GM12878 (cell line): Measurements from ENCODE around the gene MGAT5. TPM values are rescaled to one million over a fixed set of nuclear protein-coding genes. Genes with fewer than 3 reads are reported as not detected.

Experiments used
- ATAC-seq: fragments of 200-7000 bp; cut with Tn5 transposase; 3 replicates; pipeline ENCODE4 v1.9.1; 2020; ENCODE audit warnings: mild to moderate bottlenecking, moderate library complexity
- BruUV-seq: library from RNA; stranded (reverse); fragments of 400-500 nt; replicated peaks from 2 replicates; lab custom pipeline; 2021; lab: Mats Ljungman, UMichigan
- CTCF ChIA-PET: fragments of 300-600 bp; sonication (Branson Sonifier 250); formaldehyde crosslinking; extraction: SDS; loops from one replicate; lab custom pipeline; 2021; ENCODE audit warnings: inconsistent platforms; lab: Yijun Ruan, JAX
- POLR2A ChIA-PET: fragments of 350-600 bp; formaldehyde crosslinking; extraction: SDS; loops from one replicate; lab custom pipeline; 2021; ENCODE audit warnings: inconsistent platforms; lab: Charles Lee
- RAD21 ChIA-PET: fragments of 300-600 bp; sonication (Branson Sonifier 250); formaldehyde crosslinking; loops from one replicate; lab custom pipeline; 2023; ENCODE audit warnings: antibody characterized with exemption; ENCODE audit not compliant: unreplicated experiment; lab: Charles Lee
- SMC1A ChIA-PET: fragments of 300-600 bp; sonication (Branson Sonifier 250); formaldehyde crosslinking; loops from one replicate; lab custom pipeline; 2023; ENCODE audit not compliant: unreplicated experiment, uncharacterized antibody; lab: Charles Lee
- DNase-seq: peaks from one replicate; pipeline ENCODE4 v3.0.0-alpha.2; 2011; ENCODE audit warnings: low read depth, low spot score
- FAIRE-seq: peaks from 3 replicates; lab custom pipeline; 2011; peaks lifted over from hg19 to GRCh38; lab: Jason Lieb, UNC
- H2AFZ ChIP-seq: 2 replicates; pipeline ENCODE4 v1.6.0; 2011; ENCODE audit warnings: low read depth, low read length, control low read depth; ENCODE audit not compliant: control insufficient read depth
- H3K27ac ChIP-seq: 2 replicates; pipeline ENCODE4 v1.5.1; 2011; ENCODE audit warnings: control low read depth; ENCODE audit not compliant: control insufficient read depth, insufficient read depth
- H3K27me3 ChIP-seq, 2 experiments: replicated peaks in 1 of 2; 2 replicates each; pipeline versions ENCODE4 v1.6.0 to v1.6.1; 2011; ENCODE audit warnings: low read length in 1 of 2; ENCODE audit not compliant: control insufficient read depth in 2 of 2, insufficient read depth in 2 of 2
- H3K36me3 ChIP-seq, 2 experiments: 2 replicates each; pipeline ENCODE4 v1.5.1; 2011; ENCODE audit warnings: low read length in 1 of 2; ENCODE audit not compliant: control insufficient read depth in 2 of 2, insufficient read depth in 2 of 2
- H3K4me1 ChIP-seq: 2 replicates; pipeline ENCODE4 v1.6.1; 2011; ENCODE audit warnings: mild to moderate bottlenecking, low read length, moderate library complexity, mixed read lengths; ENCODE audit not compliant: control insufficient read depth, insufficient read depth
- H3K4me2 ChIP-seq: 2 replicates; pipeline ENCODE4 v1.6.0; 2011; ENCODE audit warnings: control low read depth; ENCODE audit not compliant: control insufficient read depth, insufficient read depth
- H3K4me3 ChIP-seq: fragments of 200-600 bp; sonication (generic); 2 replicates; pipeline ENCODE4 v1.5.1; 2016
- H3K79me2 ChIP-seq: 2 replicates; pipeline ENCODE4 v1.6.0; 2011; ENCODE audit warnings: low read length; ENCODE audit not compliant: control insufficient read depth, insufficient read depth
- H3K9ac ChIP-seq: 2 replicates; pipeline ENCODE4 v1.8.0; 2011; ENCODE audit warnings: low read length, control low read depth, mixed read lengths; ENCODE audit not compliant: control insufficient read depth, insufficient read depth
- H3K9me3 ChIP-seq: replicated peaks from 3 replicates; pipeline ENCODE4 v1.5.1; 2011; ENCODE audit warnings: mild to moderate bottlenecking, low read length; ENCODE audit not compliant: control insufficient read depth, insufficient read depth
- H4K20me1 ChIP-seq: 2 replicates; pipeline ENCODE4 v1.6.0; 2011; ENCODE audit not compliant: control insufficient read depth, insufficient read depth
- CBX5 ChIP-seq: sonication (generic); IDR thresholded peaks from 2 replicates; pipeline ENCODE4 v1.6.1; 2016; ENCODE audit warnings: low read depth, moderate library complexity, mild to moderate bottlenecking, inconsistent platforms
- CHD1 ChIP-seq: IDR thresholded peaks from 2 replicates; pipeline ENCODE4 v1.6.1; 2012; ENCODE audit warnings: low read depth, low read length, improper control_type of control experiment
- CHD4 ChIP-seq: fragments of 200-600 bp; sonication (generic); IDR thresholded peaks from 2 replicates; pipeline ENCODE4 v1.6.1; 2016; ENCODE audit warnings: mild to moderate bottlenecking
- FOS ChIP-seq: IDR thresholded peaks from 3 replicates; pipeline ENCODE4 v1.6.1; 2011; ENCODE audit warnings: borderline replicate concordance; ENCODE audit not compliant: insufficient read length; ENCODE audit errors: extremely low read depth
- HCFC1 ChIP-seq: fragments of 150-350 bp; IDR thresholded peaks from 2 replicates; pipeline ENCODE4 v1.6.1; 2014; ENCODE audit warnings: low read length
- HDAC2 ChIP-seq: fragments of 200-600 bp; sonication (generic); IDR thresholded peaks from 2 replicates; pipeline ENCODE4 v1.6.1; 2017
- KAT2A ChIP-seq: conservative IDR thresholded peaks from 2 replicates; pipeline ENCODE4 v1.6.1; 2011; ENCODE audit warnings: low read depth, low read length; ENCODE audit not compliant: control insufficient read depth
- RAD21 ChIP-seq: IDR thresholded peaks from 2 replicates; pipeline ENCODE4 v1.6.1; 2011; ENCODE audit warnings: mild to moderate bottlenecking, low read depth, low read length, moderate library complexity; ENCODE audit not compliant: insufficient read depth
- SMC3 ChIP-seq: IDR thresholded peaks from 2 replicates; pipeline ENCODE4 v1.6.1; 2011; ENCODE audit warnings: low read length, improper control_type of control experiment, borderline replicate concordance
- SPI1 ChIP-seq: IDR thresholded peaks from 2 replicates; pipeline ENCODE4 v1.6.1; 2011; ENCODE audit warnings: low read depth, mild to moderate bottlenecking, low read length, moderate library complexity, borderline replicate concordance; ENCODE audit not compliant: insufficient read depth
- TARDBP ChIP-seq: IDR thresholded peaks from 2 replicates; pipeline ENCODE4 v1.6.1; 2016; ENCODE audit warnings: borderline replicate concordance
- TCF3 ChIP-seq: IDR thresholded peaks from 2 replicates; pipeline ENCODE4 v1.6.1; 2012; ENCODE audit warnings: low read depth, mild to moderate bottlenecking, low read length, borderline replicate concordance; ENCODE audit not compliant: insufficient read depth
- WRNIP1 ChIP-seq: IDR thresholded peaks from 2 replicates; pipeline ENCODE4 v1.6.1; 2011; ENCODE audit warnings: low read depth, low read length, improper control_type of control experiment, borderline replicate concordance
- YBX1 ChIP-seq: fragments of 450-650 bp; IDR thresholded peaks from 2 replicates; pipeline ENCODE4 v1.6.1; 2016; ENCODE audit warnings: antibody characterized with exemption
- ZNF217 ChIP-seq: fragments of 450-650 bp; IDR thresholded peaks from 2 replicates; pipeline ENCODE4 v1.6.1; 2017; ENCODE audit warnings: antibody characterized with exemption, mild to moderate bottlenecking
- ZSCAN29 ChIP-seq: fragments of 450-650 bp; IDR thresholded peaks from 2 replicates; pipeline ENCODE4 v1.6.1; 2017; ENCODE audit warnings: mild to moderate bottlenecking, moderate library complexity
- WGBS: methylation state at CpG from one replicate; pipeline ENCODE4 v1.1.6; 2016; ENCODE audit warnings: low lambda C conversion rate; ENCODE audit not compliant: insufficient replicate concordance, insufficient coverage; ENCODE audit errors: missing lambda C conversion rate; 5-methylcytosine and 5-hydroxymethylcytosine counted together
- in situ Hi-C: fragments of 300-500 bp; cut with MboI; formaldehyde crosslinking; loops from 9 replicates; pipeline ENCODE4 v1.14.3; 2018; ENCODE audit warnings: mixed read lengths
- intact Hi-C: fragments of 100-400 bp; cut with micrococcal nuclease; formaldehyde crosslinking; loops from one replicate; pipeline ENCODE4 v1.14.2; 2022; ENCODE audit not compliant: unreplicated experiment
- polyA plus RNA-seq, 11 experiments: library from polyadenylated mRNA; depleted of rRNA in 4 of 11; unstranded in 6 of 11; stranded (reverse) in 5 of 11; fragments of >200 nt; fragmentation: Nextera tagmentation in 4 of 11; fragmentation: Illumina TruSeq in 1 of 11; extraction: Ambion mirVana in 4 of 11; extraction: Trizol in 1 of 11; gene quantifications; 1 replicate in 1 of 11; 2 replicates in 10 of 11; pipeline versions ENCODE4 v1.2.1 to v1.2.3, GENCODE V29; 2011 to 2016; ENCODE audit warnings: inconsistent platforms in 2 of 11, missing spikeins in 2 of 11, low read depth in 1 of 11
- total RNA-seq, 4 experiments: library from RNA; depleted of rRNA in 3 of 4; stranded (reverse); fragments of >200 nt in 3 of 4; fragmentation: Illumina TruSeq in 1 of 4; extraction: Trizol in 1 of 4; gene quantifications; 2 replicates each; pipeline versions ENCODE4 v1.2.1 to v1.2.3, GENCODE V29; 2013 to 2021
- TF ChIP-seq, protein P1 (sequence below): IDR thresholded peaks from 2 replicates; pipeline ENCODE4 v1.6.1; 2012; ENCODE audit warnings: low read length, inconsistent platforms
- TF ChIP-seq, protein P2 (sequence below): fragments of 450-650 bp; IDR thresholded peaks from 2 replicates; pipeline ENCODE4 v1.6.1; 2018; ENCODE audit warnings: mild to moderate bottlenecking, low read depth, moderate library complexity; ENCODE audit not compliant: partially characterized antibody

The MGAT5 gene
- total and polyA plus RNA-seq, 10 of the 15 experiments (the other 5 are each of a cell fraction or from before 2014, with no cell fraction given), result 4.9 to 104 (median 36.2) TPM

DNA sequence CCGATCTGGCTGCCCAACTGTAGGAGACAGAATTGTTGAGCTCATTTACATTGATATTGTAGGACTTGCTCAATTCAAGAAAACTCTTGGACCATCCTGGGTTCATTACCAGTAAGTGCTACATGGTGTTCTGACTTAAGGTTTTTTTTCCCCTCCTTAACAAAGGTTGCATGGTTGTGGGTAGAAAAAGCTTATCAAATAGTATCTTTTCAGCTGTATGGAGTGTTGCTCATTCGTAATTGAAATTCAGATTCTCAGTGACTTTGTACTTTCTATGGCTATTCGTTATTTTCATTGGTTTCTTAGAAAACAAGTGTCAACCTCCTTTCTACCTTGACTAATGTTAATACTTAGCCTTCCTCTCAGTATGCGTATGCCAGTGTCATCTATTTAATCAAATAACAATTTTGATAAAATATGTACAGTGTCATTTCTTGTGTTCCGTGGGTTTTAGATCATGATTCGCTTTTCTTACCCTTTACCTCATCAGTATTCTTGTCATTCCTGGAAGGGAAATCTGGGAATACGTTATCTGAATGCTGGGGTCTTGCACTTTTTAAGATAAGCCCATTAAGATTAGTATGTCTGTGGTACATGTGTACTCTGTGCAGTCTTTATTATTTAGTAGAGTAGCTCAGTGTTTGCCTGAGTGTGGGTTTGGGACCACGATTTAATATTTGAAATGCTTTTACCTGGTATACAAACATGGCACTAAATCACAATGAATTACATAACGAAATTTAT lies 91.3 kb downstream of the MGAT5 start:
- no TSS peak for BruUV-seq
- peaks cover 2 to 27% of the 10 kb centered on the region in 2 experiments for H3K36me3 ChIP-seq
- no peak for ATAC-seq

More for the DNA sequence above, 91.3 kb downstream of the MGAT5 start:
- TF ChIP-seq, protein P1, sequence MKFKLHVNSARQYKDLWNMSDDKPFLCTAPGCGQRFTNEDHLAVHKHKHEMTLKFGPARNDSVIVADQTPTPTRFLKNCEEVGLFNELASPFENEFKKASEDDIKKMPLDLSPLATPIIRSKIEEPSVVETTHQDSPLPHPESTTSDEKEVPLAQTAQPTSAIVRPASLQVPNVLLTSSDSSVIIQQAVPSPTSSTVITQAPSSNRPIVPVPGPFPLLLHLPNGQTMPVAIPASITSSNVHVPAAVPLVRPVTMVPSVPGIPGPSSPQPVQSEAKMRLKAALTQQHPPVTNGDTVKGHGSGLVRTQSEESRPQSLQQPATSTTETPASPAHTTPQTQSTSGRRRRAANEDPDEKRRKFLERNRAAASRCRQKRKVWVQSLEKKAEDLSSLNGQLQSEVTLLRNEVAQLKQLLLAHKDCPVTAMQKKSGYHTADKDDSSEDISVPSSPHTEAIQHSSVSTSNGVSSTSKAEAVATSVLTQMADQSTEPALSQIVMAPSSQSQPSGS, result no peak
- TF ChIP-seq ZNF217, result no peak
- no peak for TF ChIP-seq WRNIP1
- TF ChIP-seq ZSCAN29, result no peak
- no peak for TF ChIP-seq SPI1
- no peak for TF ChIP-seq YBX1
- no peak for TF ChIP-seq RAD21
- TF ChIP-seq CBX5, result no peak
- TF ChIP-seq HCFC1, result no peak
- TF ChIP-seq SMC3, result no peak
- TF ChIP-seq TARDBP, result no peak
- no peak for TF ChIP-seq CHD4
- no peak for TF ChIP-seq CHD1
- TF ChIP-seq TCF3, result no peak
- TF ChIP-seq HDAC2, result no peak
- TF ChIP-seq, protein P2, sequence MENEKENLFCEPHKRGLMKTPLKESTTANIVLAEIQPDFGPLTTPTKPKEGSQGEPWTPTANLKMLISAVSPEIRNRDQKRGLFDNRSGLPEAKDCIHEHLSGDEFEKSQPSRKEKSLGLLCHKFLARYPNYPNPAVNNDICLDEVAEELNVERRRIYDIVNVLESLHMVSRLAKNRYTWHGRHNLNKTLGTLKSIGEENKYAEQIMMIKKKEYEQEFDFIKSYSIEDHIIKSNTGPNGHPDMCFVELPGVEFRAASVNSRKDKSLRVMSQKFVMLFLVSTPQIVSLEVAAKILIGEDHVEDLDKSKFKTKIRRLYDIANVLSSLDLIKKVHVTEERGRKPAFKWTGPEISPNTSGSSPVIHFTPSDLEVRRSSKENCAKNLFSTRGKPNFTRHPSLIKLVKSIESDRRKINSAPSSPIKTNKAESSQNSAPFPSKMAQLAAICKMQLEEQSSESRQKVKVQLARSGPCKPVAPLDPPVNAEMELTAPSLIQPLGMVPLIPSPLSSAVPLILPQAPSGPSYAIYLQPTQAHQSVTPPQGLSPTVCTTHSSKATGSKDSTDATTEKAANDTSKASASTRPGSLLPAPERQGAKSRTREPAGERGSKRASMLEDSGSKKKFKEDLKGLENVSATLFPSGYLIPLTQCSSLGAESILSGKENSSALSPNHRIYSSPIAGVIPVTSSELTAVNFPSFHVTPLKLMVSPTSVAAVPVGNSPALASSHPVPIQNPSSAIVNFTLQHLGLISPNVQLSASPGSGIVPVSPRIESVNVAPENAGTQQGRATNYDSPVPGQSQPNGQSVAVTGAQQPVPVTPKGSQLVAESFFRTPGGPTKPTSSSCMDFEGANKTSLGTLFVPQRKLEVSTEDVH, result no peak
- TF ChIP-seq FOS, result no peak
- no peak for TF ChIP-seq KAT2A
- Histone ChIP-seq H3K27me3 (no peaks in the 10 kb centered on the region), H3K4me3 (no peak overlapping the region), H3K27ac (no peak overlapping the region), H3K4me2 (no peak overlapping the region), H2AFZ (no peak overlapping the region), H4K20me1 (no peaks in the 10 kb centered on the region), H3K79me2 (no peaks in the 10 kb centered on the region), H3K4me1 (no peaks in the 10 kb centered on the region), H3K9me3 (no peaks in the 10 kb centered on the region), H3K9ac (no peak overlapping the region)
- FAIRE-seq, result no peak
- in situ Hi-C loops (no loop called here), intact Hi-C loops (no loop called here)
- ChIA-PET SMC1A (interaction anchor here (0.7 kb wide), 1 partner anchor 66 kb away, joined by 3 read pairs; no protein-coding TSS in a partner anchor), RAD21 (no interaction called here), CTCF (no interaction called here), POLR2A (no interaction called here)
- no peak for DNase-seq
- 92% methylated on average over 9 of the region's 9 CpGs for WGBS
